Measurements from ENCODE around the gene DUOX1.

DNA sequence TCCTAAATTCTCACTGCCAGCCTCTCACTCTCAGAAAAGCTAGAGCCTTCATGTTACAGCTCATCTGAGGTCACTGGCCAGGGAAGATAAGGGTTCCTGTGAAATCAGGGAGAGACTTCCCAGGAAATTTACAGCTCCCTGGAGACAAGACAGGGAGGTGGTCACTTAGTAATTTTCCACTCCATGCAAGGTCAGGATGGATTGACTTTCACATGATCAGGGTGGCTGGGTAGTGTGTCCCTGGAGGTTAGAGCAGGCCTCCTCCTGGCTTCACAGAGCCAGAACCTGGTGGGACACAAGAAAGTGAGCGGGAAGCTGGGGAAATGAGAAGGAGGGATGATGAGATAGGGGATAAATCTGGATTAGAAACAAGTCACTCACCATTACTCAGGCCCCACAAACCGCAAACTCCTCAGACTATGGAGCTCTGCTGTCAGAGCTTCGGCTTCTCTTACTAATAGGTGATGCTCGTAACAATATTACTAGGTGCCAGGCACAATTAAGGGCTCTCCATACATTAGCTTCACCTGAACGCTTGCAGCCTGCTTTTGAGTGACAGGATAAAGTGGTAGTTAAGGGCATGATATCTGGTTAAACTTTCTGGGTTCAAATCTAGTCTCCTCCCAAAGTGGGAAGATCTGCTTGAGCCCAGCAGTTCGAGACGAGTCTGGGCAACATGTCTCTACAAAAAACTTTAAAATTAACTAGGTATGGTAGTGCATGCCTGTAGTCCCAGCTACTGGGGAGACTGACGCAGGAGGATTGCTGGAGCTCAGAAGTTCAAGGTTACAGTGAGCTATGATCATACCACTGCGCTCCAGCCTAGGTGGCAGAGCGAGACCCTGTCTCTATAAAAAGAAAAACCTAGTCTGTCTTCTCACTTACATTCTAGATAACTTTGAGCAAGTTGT lies 40.7 kb upstream of the DUOX1 start:
- no peak for TF ChIP-seq POLR2A (IDR thresholded peaks at IDR 0.05; ENCODE audit: insufficient read depth in 1 of 2, low read depth in 2 of 2, low read length in 2 of 2)
- TF ChIP-seq NR2F2 (IDR thresholded peaks at IDR 0.05; ENCODE audit: borderline replicate concordance, low read depth) = no peak
- no peak for TF ChIP-seq ZNF777 (CRISPR knock-in tag; IDR thresholded peaks at IDR 0.05)
- no peak for TF ChIP-seq BHLHE40 (IDR thresholded peaks at IDR 0.05; ENCODE audit: low read length)
- TF ChIP-seq CHCHD3 (CRISPR knock-in tag; IDR thresholded peaks at IDR 0.05) = no peak
